Brain microvascular endothelial cell (primary cell): ENCODE measurements around the gene PER2.
"Not testable (repeated sequence)": the region's sequence is repeated elsewhere in the genome, so short reads cannot be mapped to it uniquely, and the experiment has no call there.

Experiments
- DNase-seq: peaks from one replicate; pipeline ENCODE4 v3.0.0-alpha.2; 2020
- H3K27ac ChIP-seq: fragments of 250-450 bp; sonication (Bioruptor Pico); 2 replicates; pipeline ENCODE4 v1.5.1; 2020; ENCODE audit warnings: mild to moderate bottlenecking, moderate library complexity
- H3K27me3 ChIP-seq: fragments of 250-450 bp; sonication (Bioruptor Pico); replicated peaks from 2 replicates; pipeline ENCODE4 v1.5.1; 2020; ENCODE audit warnings: mild to moderate bottlenecking
- H3K36me3 ChIP-seq: fragments of 250-450 bp; sonication (Bioruptor Pico); replicated peaks from 2 replicates; pipeline ENCODE4 v1.5.1; 2020; ENCODE audit warnings: mild to moderate bottlenecking
- H3K4me3 ChIP-seq: 2 replicates; pipeline ENCODE4 v1.5.1; 2011; ENCODE audit warnings: low read depth, mild to moderate bottlenecking, control low read depth, low read length, moderate library complexity
- CTCF ChIP-seq: IDR thresholded peaks from 2 replicates; pipeline ENCODE4 v1.5.1; 2011; ENCODE audit warnings: low read depth, mild to moderate bottlenecking, moderate library complexity, low read length, control low read depth, inconsistent platforms; ENCODE audit errors: missing control alignments
- in situ Hi-C: cut with HindIII; loops from 2 replicates; pipeline ENCODE4 v1.10.0; 2017; ENCODE audit warnings: low sequenced_read_pairs, low pct_ligation_motif_present

PER2 gene

GRCh38 chr2:238274152-238274865 lies 14.1 kb downstream of the PER2 start:
- no peak for DNase-seq
- no peak overlapping the region for H3K27ac ChIP-seq
- in situ Hi-C loops, result no loop called here
- H3K4me3 ChIP-seq, result no peak overlapping the region
- no peaks in the 10 kb centered on the region for H3K36me3 ChIP-seq
- no peak for TF ChIP-seq CTCF
- H3K27me3 ChIP-seq, result no peaks in the 10 kb centered on the region

- H3K27ac ChIP-seq, H3K4me3 ChIP-seq, H3K36me3 ChIP-seq, in situ Hi-C loops, DNase-seq, H3K27me3 ChIP-seq: not testable (repeated sequence)
These were observed 15.0 kb downstream of the PER2 start for GRCh38 chr2:238273433-238273832.

- Histone ChIP-seq H3K27me3 (no peaks in the 10 kb centered on the region), H3K4me3 (no peak overlapping the region), H3K36me3 (no peaks in the 10 kb centered on the region), H3K27ac (no peak overlapping the region)
- DNase-seq, result no peak
- in situ Hi-C loops, result no loop called here
- TF ChIP-seq CTCF, result no peak
These were observed 16.3 kb downstream of the PER2 start for GRCh38 chr2:238272156-238272555.

- H3K36me3 ChIP-seq, H3K27ac ChIP-seq, DNase-seq, in situ Hi-C loops, H3K27me3 ChIP-seq, H3K4me3 ChIP-seq: not testable (repeated sequence)
These were observed 16.7 kb downstream of the PER2 start for GRCh38 chr2:238271686-238272085.

- Histone ChIP-seq H3K36me3 (no peaks in the 10 kb centered on the region), H3K4me3 (no peak overlapping the region), H3K27ac (no peak overlapping the region), H3K27me3 (no peaks in the 10 kb centered on the region)
- no peak for DNase-seq
- in situ Hi-C loops, result no loop called here
- TF ChIP-seq CTCF, result no peak
These were observed 17.3 kb downstream of the PER2 start for GRCh38 chr2:238271061-238271554.

GRCh38 chr2:238270606-238271005 lies 17.8 kb downstream of the PER2 start:
- no peak overlapping the region for H3K4me3 ChIP-seq
- no peaks in the 10 kb centered on the region for H3K27me3 ChIP-seq
- no peaks in the 10 kb centered on the region for H3K36me3 ChIP-seq
- DNase-seq, result no peak
- TF ChIP-seq CTCF, result no peak
- H3K27ac ChIP-seq, result no peak overlapping the region
- in situ Hi-C loops, result no loop called here

GRCh38 chr2:238269741-238270140 lies 18.7 kb downstream of the PER2 start:
- Histone ChIP-seq H3K36me3 (no peaks in the 10 kb centered on the region), H3K4me3 (no peak overlapping the region), H3K27me3 (no peaks in the 10 kb centered on the region), H3K27ac (no peak overlapping the region)
- DNase-seq, result no peak
- in situ Hi-C loops, result no loop called here
- no peak for TF ChIP-seq CTCF
